ENCODE results near the gene NELL2.
"Not testable (repeated sequence)": the region's sequence is repeated elsewhere in the genome, so short reads cannot be mapped to it uniquely, and the experiment has no call there.

NELL2 gene

DNA sequence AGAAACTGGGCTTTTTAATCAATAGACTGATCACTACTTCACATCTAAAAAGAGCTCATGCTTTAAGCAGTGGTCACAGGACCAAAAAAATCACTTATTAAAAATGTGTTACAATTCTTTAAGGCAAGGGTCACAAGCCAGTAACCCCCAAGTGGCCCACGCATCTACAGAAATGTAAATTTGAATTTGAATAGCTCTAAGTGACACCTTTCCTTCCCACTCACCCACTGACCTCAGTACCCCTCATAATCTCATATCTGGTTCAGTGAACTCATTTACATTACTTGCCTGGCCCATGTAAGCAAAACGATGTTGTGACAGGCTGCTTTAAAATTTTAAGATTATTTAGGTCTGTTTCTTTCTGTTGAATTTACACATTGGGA is 27.4 kb downstream of the NELL2 start:
- peak; percentile 67 for FAIRE-seq

GRCh38 chr12:44847888-44848702 is 28.0 kb downstream of the NELL2 start:
- no peak for DNase-seq (ENCODE audit: extremely low spot score, insufficient read length, low read depth)
- peak; percentile 44 for FAIRE-seq

More for the DNA sequence above, 27.4 kb downstream of the NELL2 start:
- DNase-seq (ENCODE audit: extremely low spot score, insufficient read length, low read depth): no peak

DNA sequence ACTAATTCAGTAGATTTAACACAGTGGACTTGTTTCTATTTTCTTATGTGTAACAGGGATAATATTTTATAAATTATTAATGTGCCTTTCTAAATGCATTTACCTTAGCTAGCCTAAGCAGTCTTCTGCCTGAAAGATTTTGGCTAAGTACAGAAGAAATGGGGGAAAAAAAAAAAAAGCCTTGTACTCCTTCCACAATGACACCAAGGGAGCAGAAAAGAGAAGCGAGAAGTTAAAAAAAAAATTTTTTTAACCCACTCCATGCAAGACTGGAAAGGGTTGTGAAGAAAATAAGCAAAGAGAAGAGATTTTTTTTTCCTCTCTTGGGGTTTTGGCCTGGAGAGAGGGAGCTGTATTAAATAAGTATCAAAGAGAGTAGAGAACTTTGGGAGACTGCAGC is 28.7 kb downstream of the NELL2 start:
- FAIRE-seq (no peak), DNase-seq (ENCODE audit: extremely low spot score, insufficient read length, low read depth) (no peak)

- DNase-seq (ENCODE audit: extremely low spot score, insufficient read length, low read depth): no peak
- FAIRE-seq: no peak
Observed at GRCh38 chr12:44846826-44847225, 29.3 kb downstream of the NELL2 start.

- no peak for DNase-seq (ENCODE audit: extremely low spot score, insufficient read length, low read depth)
- FAIRE-seq: no peak
Observed at GRCh38 chr12:44842669-44843068, 33.4 kb downstream of the NELL2 start.

- FAIRE-seq (no peak), DNase-seq (ENCODE audit: extremely low spot score, insufficient read length, low read depth) (no peak)
Observed at GRCh38 chr12:44839785-44840184, 36.3 kb downstream of the NELL2 start.

DNA sequence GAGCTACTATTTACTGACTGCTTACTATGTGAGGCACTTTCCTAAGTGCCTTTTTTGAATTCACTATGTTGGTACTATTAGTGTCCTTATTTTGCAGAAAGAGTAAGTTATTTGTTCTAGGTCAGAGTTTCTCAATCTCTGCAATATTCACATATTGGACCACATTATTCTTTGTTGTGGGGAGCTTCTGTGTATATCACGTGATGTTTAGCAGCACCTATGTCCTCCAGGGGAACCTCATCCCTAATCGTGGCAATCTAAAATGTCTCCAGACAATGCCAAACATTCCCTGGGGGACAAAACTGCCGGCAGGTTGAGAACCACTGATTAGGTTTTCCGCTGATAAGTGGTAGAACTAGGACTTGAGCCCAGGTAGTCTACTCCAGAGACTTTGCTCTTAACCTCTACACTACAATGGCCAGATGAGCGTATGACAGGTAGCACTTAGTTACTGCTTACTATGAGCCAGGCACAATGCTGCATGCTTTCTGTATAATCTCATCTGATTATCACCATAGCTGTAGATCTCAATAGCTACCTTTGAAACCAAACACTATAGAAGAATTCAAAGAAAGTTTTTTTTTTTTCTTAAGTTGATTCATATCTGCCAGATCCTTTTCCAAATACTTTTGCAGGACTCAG is 38.9 kb downstream of the NELL2 start:
- FAIRE-seq (no peak), DNase-seq (ENCODE audit: extremely low spot score, insufficient read length, low read depth) (no peak)

- no peak for FAIRE-seq
- DNase-seq (ENCODE audit: extremely low spot score, insufficient read length, low read depth): no peak
Observed at GRCh38 chr12:44835641-44836379, 40.3 kb downstream of the NELL2 start.

DNA sequence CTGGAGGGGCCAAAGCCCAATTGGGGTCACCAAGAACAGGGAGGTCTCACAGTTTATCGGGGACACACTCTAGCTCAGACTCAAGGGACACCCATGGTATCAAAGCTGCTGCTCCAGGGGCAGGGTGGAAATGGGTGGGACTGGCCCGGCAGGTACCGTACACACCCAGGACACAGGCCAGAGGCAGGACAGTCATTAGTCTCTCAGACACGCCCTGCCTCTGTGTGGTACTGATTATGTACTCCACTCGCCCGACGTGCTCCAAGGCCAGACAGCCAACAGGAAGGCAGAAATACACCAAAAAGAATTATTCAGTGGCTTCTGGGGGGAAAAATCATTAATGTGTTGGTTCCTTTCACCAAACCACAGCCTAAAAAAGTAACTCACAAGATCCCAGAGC is 41.1 kb downstream of the NELL2 start:
- not testable (repeated sequence) for DNase-seq (ENCODE audit: extremely low spot score, insufficient read length, low read depth); FAIRE-seq

DNA sequence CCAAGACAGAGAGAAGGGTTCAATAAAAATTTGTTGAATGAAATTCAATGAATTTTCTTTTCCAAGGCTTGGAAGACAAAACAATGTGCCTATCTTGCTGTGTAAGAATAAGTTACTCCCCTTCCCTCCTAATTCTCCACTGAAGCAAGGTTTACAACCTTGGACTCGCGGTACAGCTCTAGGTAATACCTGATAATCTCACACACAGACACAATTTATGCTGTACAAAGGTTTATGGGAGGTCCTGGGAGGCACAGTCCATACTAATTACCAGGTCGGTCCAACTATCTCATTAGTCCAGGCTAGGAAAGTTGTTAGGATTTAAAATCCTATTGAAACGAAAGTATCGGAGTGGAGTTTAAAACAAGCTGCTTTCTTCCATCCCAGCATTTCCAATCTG is 42.6 kb downstream of the NELL2 start:
- FAIRE-seq (no peak), DNase-seq (ENCODE audit: extremely low spot score, insufficient read length, low read depth) (no peak)

- FAIRE-seq (no peak), DNase-seq (ENCODE audit: extremely low spot score, insufficient read length, low read depth) (no peak)
Observed at GRCh38 chr12:44830566-44831055, 45.5 kb downstream of the NELL2 start.

DNA sequence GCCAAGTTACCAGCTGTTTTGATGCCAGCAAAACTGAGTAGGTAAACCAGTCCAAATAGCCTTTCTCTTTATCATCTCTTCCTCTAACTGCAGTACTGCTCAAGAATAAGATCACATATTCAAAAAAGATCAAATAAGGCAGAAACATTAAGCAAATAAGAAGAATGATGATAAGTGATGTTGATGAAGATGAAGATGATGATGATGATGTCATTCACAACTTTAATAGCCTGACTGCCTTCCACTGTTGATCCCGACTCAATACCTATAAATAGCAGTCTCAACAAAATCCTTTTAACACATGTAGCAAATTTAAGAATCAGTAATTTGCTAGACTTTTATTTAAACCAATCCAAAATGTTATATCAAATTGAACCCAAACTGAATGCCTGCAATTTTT is 47.1 kb downstream of the NELL2 start:
- DNase-seq (ENCODE audit: extremely low spot score, insufficient read length, low read depth) (no peak), FAIRE-seq (no peak)

DNA sequence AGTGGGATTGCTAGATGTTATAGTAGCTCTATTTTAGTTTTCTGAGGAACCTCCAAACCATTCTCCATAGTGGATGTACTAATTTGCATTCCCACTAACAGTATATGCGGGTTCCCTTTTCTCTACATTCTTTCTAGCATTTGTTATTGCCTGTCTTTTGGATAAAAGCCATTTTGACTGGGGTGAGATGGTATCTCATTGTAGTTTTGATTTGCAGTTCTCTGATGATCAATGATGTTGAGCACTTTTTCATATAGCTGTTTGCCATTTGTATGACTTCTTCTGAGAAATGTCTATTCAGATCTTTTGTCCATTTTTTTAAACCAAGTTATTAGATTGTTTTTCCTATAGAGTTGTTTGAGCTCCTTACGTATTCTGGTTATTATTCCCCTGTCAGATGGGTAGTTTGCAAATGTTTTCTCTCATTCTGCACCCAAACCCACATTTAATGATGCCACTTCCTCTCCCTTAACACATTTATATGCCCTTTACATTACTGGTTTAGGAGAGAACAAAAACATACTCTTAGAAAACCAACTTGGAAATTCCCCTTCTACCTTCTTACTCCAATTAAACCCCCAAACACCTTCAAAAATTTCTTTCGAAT is 48.2 kb downstream of the NELL2 start:
- FAIRE-seq: no peak
- DNase-seq (ENCODE audit: extremely low spot score, insufficient read length, low read depth): no peak

DNA sequence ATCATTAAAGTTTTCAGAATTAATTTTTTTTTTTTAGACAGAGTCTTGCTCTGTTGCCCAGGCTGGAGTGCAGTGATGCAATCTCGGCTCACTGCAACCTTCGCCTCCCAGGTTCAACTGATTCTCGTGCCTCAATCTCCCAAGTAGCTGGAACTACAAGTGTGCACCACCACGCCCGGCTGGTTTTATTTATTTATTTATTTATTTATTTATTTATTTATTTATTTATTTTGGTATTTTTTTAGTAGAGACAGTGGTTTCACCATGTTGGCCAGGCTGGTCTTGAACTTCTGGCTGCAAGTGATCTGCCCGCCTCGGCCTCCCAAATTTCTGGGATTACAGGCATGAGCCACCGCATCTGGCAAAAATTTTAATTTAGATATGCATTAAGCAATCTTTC is 54.4 kb downstream of the NELL2 start:
- not testable (repeated sequence) for DNase-seq (ENCODE audit: extremely low spot score, insufficient read length, low read depth); FAIRE-seq

DNA sequence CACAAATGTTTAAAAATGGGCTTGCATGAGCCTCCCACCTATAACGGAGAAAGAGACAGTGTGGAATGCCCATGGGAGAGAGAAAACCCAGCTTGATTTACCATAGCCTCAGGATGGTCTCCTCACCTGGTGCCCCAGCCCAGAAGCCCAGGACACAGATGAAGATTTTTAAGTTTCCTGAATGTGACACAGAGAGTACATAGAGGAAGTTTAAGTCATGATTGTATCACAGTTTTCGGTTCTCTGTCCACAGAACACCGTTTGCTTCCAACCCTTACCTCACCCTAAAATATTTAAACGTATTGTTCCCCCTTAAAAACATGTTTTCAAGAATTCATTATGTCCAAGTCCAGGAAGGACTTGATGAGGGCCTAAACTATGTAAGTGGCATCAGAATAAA is 56.2 kb downstream of the NELL2 start:
- no peak for FAIRE-seq
- DNase-seq (ENCODE audit: extremely low spot score, insufficient read length, low read depth): no peak

- DNase-seq (ENCODE audit: extremely low spot score, insufficient read length, low read depth) (no peak), FAIRE-seq (no peak)
Observed at GRCh38 chr12:44817687-44818086, 58.4 kb downstream of the NELL2 start.

DNA sequence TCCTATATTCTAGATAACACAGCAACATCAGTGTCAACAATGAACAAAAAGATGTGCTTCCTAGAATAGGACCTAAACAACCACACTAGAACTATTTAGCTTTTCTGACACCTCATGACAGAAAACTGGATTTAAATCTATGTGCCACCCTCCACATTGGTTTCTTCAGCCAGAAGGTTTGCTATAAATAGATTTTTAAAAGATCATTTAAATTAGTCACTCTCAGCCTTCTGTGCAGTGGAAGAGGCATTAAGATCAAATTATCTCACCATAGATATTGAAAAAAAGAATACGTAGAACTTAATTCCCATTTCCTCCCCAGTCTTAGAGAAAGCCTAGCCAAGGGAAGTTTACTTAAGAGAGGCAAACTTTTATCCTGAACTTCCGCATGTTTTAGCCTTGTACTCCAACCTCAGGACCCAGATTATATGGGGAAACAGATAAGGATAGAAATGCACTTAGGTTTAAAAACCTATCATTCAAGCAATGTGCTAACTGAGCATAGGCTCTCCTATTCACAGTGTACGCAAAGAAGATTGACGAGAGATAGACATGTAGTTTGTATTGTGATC is 59.6 kb downstream of the NELL2 start:
- no peak for FAIRE-seq

DNA sequence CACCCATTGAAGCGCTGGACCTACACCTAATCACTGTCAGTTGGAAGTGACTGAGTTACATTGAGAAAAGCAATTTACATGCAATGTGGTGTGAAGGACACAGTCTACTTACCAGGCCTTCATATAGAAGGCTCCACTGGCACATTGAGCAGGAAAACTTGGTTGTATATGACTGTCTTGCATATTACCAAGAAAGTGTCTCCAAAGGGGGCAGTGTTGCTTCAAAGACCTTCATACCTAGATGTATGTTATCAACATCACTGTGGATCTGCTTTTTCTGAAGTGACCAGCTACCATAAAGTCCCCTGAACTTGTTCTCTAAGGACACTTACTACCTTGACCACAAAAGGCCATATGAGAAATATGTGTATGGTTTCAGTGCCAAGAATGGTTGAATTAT is 64.1 kb downstream of the NELL2 start:
- FAIRE-seq (peak; percentile 68), DNase-seq (ENCODE audit: extremely low spot score, insufficient read length, low read depth) (no peak)

More for the DNA sequence above, 59.6 kb downstream of the NELL2 start:
- DNase-seq (ENCODE audit: extremely low spot score, insufficient read length, low read depth): no peak

- FAIRE-seq (no peak), DNase-seq (ENCODE audit: extremely low spot score, insufficient read length, low read depth) (no peak)
Observed at GRCh38 chr12:44804068-44804467, 72.0 kb downstream of the NELL2 start.

DNA sequence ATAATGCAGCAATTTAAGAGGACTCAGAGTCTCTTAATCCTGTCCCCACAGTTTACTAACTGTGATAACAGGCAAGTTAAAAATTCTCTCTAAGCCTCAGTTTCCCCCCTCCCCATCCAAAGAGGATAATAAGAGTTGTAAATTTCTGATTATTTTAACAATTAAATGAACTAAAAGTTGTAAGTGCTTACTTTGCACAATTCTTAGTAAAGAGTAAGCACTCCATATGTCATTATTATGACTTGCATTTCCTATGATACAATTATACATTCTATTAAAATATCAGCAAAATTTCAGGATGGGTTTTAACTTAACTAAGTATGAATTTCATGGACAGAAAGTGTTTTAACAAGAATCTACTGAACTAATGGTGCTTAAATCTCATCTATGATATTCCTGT is 80.1 kb downstream of the NELL2 start:
- no peak for DNase-seq (ENCODE audit: extremely low spot score, insufficient read length, low read depth)

More for the DNA sequence above, 80.1 kb downstream of the NELL2 start:
- FAIRE-seq: no peak

Measured in GM18507 (cell line).